DMS53 treated with DMSO at 0.1 percent for 48 hours (cell line): Measurements from ENCODE around the gene FCRL6.
A peak's percentile ranks its signal among the peaks of the same experiment; 100 is the strongest.

Experiments
- DNase-seq: peaks from one replicate; lab custom pipeline; 2025; ENCODE audit not compliant: unreplicated experiment; lab: John Stamatoyannopoulos, UW

FCRL6 gene, protein sequence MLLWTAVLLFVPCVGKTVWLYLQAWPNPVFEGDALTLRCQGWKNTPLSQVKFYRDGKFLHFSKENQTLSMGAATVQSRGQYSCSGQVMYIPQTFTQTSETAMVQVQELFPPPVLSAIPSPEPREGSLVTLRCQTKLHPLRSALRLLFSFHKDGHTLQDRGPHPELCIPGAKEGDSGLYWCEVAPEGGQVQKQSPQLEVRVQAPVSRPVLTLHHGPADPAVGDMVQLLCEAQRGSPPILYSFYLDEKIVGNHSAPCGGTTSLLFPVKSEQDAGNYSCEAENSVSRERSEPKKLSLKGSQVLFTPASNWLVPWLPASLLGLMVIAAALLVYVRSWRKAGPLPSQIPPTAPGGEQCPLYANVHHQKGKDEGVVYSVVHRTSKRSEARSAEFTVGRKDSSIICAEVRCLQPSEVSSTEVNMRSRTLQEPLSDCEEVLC

DNA sequence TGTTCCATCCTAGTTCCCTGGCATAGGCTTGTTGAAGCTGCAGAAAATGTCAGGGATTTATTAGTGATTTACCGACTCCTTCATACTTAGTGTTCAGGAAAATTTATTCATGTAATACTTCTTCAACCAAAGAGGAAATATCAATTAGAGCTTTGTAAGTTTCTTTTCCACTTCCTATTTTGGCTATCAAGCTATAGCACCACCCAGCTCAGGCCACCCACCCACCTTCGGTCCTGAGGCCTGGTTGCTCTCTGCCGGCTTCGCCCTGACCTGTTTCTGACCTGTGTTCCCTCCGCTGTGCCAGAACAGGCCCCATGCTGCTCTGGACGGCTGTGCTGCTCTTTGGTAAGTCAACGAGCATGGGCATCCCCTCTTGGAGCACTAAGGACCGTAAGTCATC, at the start of gene FCRL6:
FCRL6 (plus strand) TSS at position 250 of the 400 bp plus-strand sequence; CDS start at position 315, 65 bp downstream.
- no peak for DNase-seq

DNA sequence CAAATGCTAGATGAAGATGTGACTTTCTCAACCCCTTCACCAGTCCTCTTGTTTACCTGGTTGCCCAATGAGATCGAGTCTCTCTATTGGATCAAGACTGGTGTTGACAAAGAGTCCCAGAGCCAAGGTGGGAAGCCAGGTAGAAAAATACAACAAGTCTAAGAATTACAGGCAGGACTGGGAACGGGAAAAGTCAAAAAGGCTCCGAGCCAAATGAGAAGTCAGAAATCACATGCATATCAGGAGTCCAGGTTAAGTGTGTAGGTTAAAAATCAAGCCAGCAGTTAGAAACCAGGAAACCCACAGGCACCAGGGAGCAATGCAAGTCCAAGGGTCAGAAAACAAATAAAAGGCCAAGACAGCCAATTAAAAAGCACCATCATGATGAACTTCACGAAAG, 48.8 kb upstream of the FCRL6 start:
- no peak for DNase-seq

DNA sequence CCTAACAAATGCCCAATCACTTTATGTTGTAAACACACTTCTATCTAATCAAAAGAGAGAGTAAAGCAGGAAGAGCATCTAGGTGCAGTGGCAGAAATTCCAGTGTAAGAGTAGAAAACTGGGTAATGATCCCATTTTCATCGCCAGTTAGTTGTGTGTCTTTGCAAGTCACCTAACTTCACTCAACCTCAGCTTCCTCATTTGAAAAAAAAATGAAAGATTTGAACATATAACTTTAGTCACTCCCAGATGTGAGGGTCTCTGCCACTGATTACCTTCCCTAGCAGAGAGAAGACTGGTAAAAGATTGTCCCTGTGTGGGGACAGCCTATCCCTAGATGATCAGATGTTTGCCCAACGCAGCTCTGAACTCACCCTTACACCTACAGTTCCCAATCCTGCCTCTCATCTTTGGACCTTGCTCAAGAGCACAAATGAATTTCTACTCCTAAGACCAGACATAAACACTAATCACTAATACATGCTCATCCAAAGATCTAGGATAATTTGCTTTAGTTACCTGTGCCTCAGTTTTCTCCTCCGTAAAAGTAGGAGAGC, 46.6 kb upstream of the FCRL6 start:
- DNase-seq = no peak

DNA sequence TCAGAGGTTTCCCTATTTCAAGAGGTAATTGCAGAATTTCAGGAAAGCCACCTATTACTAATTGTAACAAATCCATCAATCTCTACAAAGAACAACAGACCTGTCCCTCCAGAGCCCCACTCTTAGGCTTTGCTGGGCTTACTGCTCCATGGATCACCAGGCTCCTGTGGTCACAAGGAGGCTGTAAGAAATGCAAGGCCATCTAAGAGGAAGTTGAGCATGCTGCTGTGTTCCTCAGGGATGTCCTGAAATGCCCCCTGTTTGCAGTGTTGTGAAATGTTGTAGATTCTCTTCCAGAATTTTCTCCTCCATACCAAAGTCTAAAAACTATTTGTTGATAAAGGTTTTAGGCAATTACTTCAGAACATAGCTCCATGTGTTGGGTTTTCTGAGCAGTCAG, 45.8 kb upstream of the FCRL6 start:
- DNase-seq = no peak

DNA sequence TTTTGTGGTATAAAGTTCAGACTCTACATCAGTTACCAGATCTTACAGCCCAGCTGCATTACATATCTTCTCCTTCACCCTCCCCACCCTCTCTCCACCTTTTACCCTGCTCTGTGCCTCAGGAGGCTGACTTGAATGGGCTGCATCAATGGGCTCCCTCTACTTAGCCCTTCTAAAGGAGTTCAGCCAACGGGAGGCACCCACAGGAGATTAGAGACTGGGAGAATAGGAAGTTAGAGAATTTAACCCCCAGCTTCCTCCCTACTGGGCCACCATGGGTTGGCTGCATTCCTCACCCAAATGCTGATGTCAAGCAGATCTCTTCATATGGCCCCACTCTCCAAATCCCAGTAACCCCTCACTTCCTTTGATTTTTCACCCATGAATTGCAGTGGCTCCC, 38.5 kb upstream of the FCRL6 start:
- DNase-seq = no peak

DNA sequence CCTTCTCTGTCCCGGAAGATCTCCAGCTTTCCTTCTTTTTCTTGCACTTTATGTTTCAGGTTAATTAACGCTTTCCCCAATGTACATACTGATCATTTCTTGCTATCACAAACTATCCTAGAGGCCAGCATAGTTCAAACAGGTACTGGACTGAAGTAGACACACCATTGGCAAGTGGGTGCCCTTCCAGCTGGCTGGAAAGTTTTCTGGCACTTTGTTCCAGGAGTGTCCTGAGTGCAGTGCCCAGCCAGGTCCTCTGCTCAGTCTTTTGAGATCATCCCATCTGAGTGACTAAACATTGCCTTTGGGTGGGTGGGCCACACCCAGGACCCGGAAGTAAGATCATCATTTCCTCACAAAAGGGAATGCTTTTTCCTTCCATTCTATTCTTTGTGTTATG, 36.4 kb upstream of the FCRL6 start:
- no peak for DNase-seq

DNA sequence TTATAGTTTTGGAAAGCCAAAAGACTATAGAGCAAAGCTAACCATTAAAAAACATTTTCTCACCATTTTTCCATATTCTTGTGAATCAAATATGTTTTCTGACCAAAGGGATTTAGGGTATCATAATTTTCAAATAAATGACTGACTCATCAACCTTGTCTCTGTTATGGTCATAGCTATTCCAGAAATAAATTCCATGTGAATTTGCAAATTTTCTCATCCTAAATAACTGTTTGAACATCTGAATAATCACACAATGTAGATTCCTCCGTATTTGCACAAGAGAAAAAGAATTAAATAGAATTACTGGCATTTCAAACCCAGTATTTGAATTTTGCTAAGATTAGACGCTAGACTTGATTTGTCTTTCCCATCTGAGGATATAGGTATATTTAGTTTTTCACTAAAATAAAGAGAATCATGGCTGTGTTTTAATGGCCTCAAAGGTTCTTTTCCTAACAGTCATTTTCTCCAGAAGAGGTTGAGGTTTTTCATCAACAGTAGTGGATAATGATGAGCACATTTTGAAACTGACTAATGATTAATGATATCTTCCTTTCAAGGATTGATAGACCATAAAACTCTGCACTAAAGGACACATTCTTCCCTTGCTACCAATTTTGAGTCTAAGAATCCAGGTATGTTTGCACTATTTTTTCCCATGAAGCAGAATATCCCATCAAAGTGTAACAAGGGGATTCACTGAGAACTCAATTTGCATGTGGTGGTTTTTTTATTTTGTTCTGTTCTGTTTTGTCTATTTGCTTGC, 30.8 kb upstream of the FCRL6 start:
- no peak for DNase-seq

DNA sequence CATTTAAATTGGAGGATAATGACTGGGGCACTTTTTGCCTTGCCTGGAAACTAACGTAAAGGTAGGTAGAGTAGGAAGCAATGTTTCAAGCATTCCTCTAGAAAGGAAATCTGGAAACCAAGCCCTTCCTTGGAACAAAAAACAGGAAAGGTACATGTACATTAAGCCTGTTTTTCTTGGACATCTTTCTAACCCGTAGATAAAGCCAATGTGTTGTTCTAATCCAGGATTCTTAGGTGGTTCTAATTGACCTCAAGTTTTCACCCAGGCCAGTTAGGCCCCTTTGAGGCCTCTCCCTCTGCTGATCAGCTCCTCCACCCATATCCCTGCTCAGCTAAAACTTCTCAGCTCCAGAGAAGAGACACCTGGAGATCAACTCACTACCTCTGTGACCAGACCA, 27.7 kb upstream of the FCRL6 start:
- no peak for DNase-seq

DNA sequence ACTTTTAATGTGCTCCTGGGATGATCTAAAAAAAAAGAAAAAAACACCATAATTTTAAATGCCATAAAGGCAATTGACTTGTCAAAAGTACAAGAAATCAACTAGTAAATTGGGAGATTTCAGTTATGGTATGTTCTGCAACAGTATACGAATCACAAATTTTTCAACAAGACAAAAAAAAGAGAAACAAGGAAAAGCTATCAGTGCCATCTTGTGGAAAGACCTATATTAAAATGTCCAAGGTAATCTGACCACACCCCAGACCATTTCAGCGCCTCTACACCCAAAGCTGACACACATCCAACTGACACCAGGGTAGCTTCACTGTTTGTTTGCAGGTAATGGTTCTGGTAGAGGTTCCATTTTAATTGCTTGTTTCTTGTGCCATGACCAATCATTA, 26.4 kb upstream of the FCRL6 start:
- DNase-seq = no peak

DNA sequence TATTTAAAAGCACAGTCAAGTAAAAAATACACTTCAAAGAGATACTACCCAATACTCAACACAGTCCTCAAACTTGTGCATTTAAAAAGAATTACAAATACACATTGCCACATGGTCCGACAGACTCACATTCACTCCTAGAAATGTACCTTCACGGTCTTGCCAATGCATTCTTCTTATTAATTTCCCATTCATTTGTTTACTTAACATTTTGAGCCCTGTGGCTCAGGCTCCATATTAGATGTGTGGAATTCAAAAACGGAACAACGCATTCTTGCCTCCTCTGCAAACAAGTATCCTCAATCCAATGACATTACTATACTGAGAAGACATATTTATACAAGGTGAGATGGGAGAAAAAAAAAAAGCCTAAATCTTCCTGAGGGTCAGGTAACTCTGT, 23.9 kb upstream of the FCRL6 start:
- no peak for DNase-seq

DNA sequence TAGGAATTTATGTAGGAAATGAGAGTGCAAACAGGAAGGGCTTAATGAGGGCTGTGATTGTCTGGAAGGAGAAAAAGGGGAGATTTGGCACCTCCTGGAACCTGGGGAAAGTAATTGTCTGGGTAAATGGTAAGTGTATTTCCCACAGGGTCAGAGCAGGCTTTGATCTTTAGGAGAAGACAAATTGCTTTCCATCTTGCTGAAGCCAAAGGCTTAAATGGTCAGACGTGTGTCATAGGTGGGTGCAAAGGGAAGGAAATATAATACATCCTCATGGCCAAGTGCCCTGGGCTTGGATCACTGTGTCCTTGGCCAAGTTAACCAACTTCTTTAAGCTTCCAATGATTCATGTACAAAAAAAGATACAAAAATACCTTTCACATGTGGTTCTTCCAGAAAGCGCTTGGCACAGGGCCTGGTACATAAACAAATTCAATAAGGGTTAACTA, 22.7 kb upstream of the FCRL6 start:
- no peak for DNase-seq

DNA sequence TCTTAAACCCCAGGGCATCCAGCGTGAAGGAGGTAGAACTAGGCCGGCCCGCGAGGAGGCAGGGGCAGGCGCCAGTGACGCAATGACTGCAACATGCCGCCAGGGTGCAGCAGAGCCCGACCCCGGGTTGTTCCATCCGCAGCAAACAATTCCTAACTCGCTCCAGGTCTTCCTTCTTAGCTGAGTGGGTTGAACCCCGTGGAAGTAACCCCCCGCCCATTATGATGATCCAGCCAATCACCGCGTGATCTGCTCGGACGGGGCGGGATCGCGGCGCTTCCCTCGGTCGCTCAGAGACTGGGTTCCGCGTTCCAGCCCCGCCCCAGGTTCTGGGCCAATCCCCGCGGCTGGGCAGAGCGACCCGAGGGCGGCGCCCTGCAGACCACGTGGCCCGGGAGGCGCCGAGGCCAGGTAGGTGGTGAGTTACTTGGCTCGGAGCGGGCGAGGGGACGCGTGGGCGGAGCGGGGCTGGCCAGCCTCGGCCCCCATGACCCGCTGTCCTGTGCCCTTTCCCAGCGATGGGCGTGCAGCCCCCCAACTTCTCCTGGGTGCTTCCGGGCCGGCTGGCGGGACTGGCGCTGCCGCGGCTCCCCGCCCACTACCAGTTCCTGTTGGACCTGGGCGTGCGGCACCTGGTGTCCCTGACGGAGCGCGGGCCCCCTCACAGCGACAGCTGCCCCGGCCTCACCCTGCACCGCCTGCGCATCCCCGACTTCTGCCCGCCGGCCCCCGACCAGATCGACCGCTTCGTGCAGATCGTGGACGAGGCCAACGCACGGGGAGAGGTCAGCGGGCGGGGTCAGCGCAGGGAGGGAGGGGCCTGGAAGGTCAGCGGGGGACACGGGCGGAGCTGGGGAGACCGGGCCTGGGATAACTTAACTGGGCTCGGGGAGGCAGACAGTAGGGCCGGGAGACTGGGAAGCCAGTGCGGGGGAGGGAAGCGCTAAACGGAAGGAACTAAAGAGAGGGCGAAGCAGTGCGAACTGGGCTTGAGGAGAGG, 21.3 kb upstream of the FCRL6 start, which contains the start of gene DUSP23:
DUSP23 (plus strand) TSS at position 380 of the 1,000 bp plus-strand sequence; CDS start at position 519, 139 bp downstream.
- peak; percentile 97 for DNase-seq

DNA sequence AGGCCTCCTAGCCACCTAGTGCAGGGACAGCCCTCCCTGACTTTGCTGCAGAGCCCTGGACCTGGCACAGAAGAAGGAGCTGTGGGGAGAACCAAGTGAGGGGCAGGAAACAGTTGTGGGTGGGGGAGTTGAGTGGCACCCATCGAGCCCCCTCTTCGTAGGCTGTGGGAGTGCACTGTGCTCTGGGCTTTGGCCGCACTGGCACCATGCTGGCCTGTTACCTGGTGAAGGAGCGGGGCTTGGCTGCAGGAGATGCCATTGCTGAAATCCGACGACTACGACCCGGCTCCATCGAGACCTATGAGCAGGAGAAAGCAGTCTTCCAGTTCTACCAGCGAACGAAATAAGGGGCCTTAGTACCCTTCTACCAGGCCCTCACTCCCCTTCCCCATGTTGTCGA, 20.2 kb upstream of the FCRL6 start:
- DNase-seq = no peak

DNA sequence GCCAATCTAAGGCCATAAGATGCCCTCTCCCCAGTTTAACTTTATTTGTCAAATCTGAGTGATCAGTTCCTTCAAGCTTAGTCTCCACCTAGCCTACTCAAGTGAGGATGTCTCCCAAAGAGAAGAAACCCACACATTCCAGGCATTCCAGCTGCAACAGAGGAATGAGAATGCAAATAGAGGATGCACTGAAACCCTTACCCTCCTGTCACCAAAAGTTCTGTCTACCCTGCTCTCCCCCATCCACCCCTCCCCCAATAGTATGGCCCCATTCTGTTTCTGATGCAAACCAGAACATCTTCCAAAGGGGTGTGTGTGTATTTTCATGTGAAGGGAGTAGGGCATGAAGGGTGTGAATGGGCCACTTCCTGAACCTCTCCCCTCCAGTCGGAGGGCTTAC, 18.4 kb upstream of the FCRL6 start:
- DNase-seq = no peak

DNA sequence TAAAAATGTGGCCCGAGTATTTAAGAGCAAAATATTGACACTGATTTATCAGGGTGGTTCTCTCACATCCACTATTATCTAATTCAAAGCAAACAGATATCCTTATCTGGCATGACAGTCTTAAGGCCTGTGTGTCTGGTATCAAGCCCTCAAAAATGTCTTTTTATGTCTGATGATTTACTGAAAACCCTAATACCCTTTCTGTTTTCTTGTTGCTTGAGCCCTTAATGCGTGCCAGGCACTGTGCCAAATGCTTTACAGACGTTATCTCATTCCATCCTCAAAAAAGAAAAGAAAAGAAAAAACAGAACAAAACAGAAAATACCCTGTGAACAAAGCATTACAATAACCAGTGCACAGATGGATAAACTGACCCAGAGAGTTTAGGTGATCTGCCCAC, 15.7 kb upstream of the FCRL6 start:
- DNase-seq = no peak

DNA sequence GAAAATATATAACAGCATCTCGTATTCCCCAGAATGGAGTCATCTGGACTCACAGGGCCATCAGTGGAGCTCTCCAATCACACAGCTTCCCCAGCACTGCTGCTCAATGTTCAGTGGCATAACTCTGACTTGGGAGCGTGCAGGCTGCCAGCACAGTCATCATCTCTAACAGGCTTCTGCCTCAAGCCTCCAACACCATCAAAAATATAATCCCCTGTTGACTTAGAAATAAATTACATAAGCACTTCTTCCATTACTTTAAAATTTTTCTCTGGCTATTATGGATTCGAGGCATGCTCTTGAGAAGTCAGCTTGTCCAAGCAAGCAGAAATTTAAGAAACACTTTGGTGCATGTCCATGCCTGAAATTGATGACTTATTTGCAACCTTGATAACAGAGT, 15.2 kb upstream of the FCRL6 start:
- no peak for DNase-seq

DNA sequence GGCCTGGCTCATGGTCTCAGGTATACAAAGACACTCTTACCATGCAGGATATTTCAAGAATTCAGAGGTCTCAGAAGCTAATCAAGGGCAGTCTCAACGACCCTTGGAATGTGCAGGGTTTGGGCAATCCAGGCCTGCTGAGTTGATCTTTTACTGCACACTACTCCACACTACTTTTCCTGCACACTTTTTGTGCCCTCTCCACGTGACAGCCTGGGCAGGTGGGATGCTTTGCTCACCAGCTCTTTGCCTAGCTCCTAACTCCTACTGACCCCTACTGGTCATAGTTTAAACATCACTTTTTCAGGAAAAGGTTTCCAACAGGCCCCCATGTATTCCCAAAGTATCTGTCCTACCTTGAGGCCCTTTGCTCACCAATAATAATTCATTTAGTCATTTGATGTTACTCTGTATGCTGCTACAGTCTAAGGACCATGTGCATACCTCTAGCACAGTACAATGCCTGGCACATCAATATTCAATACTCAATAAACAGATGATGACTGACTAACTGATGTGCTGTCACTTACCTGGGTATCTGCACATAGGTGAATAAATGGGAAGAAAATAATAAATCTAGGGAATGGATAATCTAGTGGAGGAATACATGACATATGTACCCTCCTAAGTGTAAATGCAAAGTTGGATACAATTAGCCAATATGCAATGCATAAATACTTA, 11.8 kb upstream of the FCRL6 start:
- peak; percentile 32 for DNase-seq

DNA sequence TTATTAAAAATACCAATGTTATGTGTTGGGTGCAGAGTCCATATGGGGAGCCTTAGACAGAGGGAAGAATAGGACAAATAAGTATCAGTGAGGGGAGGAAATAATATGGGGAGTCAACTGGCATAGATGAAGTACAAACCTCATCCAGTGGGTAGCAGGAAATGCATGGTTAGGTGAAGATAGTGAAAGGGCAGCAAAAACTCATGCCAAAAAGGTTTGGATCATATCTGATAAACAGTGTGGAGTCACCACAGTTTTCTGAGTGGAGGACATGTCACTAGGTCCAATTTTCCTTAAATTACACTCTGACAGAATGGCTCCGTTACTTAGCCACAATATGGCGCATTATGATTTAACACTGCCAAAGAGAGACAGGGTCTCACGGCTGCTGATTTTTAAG, 11.1 kb upstream of the FCRL6 start:
- DNase-seq = no peak

DNA sequence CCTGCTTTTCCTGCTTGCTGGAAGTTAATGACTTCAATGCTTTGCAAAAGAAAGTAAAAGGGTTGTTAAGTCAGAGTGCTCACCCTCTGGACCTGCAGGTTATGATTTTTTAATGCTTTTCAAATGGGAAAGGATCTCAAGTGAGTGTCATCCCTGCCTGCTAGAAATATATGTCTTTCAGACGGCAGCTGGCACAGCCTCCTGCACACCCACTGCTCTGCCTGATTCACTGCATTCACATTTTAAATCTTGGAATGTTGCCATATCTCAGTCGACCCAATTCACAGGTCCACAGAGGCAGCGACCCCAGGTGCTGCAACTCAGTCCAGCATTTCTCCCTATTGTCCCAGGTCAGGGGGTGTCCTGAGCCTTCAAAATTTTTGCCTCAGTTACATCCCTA, 10.7 kb upstream of the FCRL6 start:
- no peak for DNase-seq

DNA sequence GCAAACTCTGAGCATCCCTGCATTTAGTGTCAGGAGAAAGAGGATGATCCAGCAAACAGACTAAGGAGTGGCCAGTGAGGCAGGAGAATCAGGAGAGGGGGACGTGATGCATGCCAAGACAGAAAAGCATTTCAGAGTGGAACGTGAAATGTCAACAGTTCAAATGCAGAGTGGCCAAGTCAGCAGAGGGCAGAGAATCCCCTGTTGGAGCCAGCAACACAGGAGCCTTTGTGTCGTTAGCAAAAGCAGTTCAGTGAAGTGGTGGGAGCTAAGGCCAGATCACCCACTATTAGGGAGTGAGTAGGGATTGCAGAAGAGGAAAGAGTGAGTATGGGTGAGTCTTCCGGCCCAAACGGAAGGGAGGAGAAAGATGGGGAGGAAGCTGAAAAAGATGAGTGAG, 6.6 kb upstream of the FCRL6 start:
- no peak for DNase-seq
